Measurements from ENCODE around the gene GRB2.

- TF ChIP-seq, protein P1, sequence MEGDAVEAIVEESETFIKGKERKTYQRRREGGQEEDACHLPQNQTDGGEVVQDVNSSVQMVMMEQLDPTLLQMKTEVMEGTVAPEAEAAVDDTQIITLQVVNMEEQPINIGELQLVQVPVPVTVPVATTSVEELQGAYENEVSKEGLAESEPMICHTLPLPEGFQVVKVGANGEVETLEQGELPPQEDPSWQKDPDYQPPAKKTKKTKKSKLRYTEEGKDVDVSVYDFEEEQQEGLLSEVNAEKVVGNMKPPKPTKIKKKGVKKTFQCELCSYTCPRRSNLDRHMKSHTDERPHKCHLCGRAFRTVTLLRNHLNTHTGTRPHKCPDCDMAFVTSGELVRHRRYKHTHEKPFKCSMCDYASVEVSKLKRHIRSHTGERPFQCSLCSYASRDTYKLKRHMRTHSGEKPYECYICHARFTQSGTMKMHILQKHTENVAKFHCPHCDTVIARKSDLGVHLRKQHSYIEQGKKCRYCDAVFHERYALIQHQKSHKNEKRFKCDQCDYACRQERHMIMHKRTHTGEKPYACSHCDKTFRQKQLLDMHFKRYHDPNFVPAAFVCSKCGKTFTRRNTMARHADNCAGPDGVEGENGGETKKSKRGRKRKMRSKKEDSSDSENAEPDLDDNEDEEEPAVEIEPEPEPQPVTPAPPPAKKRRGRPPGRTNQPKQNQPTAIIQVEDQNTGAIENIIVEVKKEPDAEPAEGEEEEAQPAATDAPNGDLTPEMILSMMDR (IDR thresholded peaks at IDR 0.05 in 8 of 11, conservative IDR thresholded peaks at IDR 0.05 in 3 of 11) = no peak
- TF ChIP-seq POLR2A (IDR thresholded peaks at IDR 0.05) = no peak
Observed at GRCh38 chr17:75394332-75394918, 11.1 kb downstream of the GRB2 start.

All from spleen (tissue), 7 donors.